Epithelial cell of prostate (primary cell): ENCODE measurements around the gene AANAT.

Experiments
- DNase-seq: peaks from one replicate; pipeline ENCODE4 v3.0.0-alpha.2; 2011; ENCODE audit warnings: low read depth, low spot score
- H3K27ac ChIP-seq: fragments of 450-650 bp; 2 replicates; pipeline ENCODE4 v1.5.1; 2017; ENCODE audit warnings: mild to moderate bottlenecking

Gene AANAT

GRCh38 chr17:76466775-76467130 is 650 bp upstream of the AANAT start:
- H3K27ac ChIP-seq: no peak overlapping the region
- DNase-seq: no peak

- DNase-seq: no peak
- H3K27ac ChIP-seq: no peak overlapping the region
Observed at GRCh38 chr17:76467809-76468633, 618 bp downstream of the AANAT start.

- no peak for DNase-seq
Observed at GRCh38 chr17:76468634-76469010, 1.2 kb downstream of the AANAT start.

GRCh38 chr17:76469076-76469990 is 1.9 kb downstream of the AANAT start:
- no peak overlapping the region for H3K27ac ChIP-seq
- no peak for DNase-seq

More at GRCh38 chr17:76468634-76469010, 1.2 kb downstream of the AANAT start:
- H3K27ac ChIP-seq: no peak overlapping the region

- no peak overlapping the region for H3K27ac ChIP-seq
- DNase-seq: no peak
Observed at GRCh38 chr17:76469991-76470739, 2.8 kb downstream of the AANAT start.

GRCh38 chr17:76471498-76472257 is 4.3 kb downstream of the AANAT start:
- no peak for DNase-seq
- no peak overlapping the region for H3K27ac ChIP-seq

- H3K27ac ChIP-seq: no peak overlapping the region
Observed at GRCh38 chr17:76472258-76472645, 4.8 kb downstream of the AANAT start.

GRCh38 chr17:76472726-76473125 is 5.3 kb downstream of the AANAT start:
- no peak for DNase-seq
- no peak overlapping the region for H3K27ac ChIP-seq

More at GRCh38 chr17:76472258-76472645, 4.8 kb downstream of the AANAT start:
- DNase-seq: no peak

- no peak overlapping the region for H3K27ac ChIP-seq
Observed at GRCh38 chr17:76473541-76473985, 6.2 kb downstream of the AANAT start.

GRCh38 chr17:76474238-76474637 is 6.8 kb downstream of the AANAT start:
- no peak for DNase-seq
- H3K27ac ChIP-seq: no peak overlapping the region

More at GRCh38 chr17:76473541-76473985, 6.2 kb downstream of the AANAT start:
- DNase-seq: no peak

- H3K27ac ChIP-seq: no peak overlapping the region
- no peak for DNase-seq
Observed at GRCh38 chr17:76474894-76475293, 7.5 kb downstream of the AANAT start.

GRCh38 chr17:76475302-76475701 is 7.9 kb downstream of the AANAT start:
- no peak for DNase-seq

GRCh38 chr17:76476736-76477135 is 9.3 kb downstream of the AANAT start:
- H3K27ac ChIP-seq: no peak overlapping the region

More at GRCh38 chr17:76475302-76475701, 7.9 kb downstream of the AANAT start:
- no peak overlapping the region for H3K27ac ChIP-seq

GRCh38 chr17:76477576-76477975 is 10.2 kb downstream of the AANAT start:
- H3K27ac ChIP-seq: no peak overlapping the region
- no peak for DNase-seq

More at GRCh38 chr17:76476736-76477135, 9.3 kb downstream of the AANAT start:
- no peak for DNase-seq

- DNase-seq: no peak
- H3K27ac ChIP-seq: no peak overlapping the region
Observed at GRCh38 chr17:76478097-76478496, 10.7 kb downstream of the AANAT start.

- no peak for DNase-seq
- no peak overlapping the region for H3K27ac ChIP-seq
Observed at GRCh38 chr17:76478730-76479514, 11.5 kb downstream of the AANAT start.

GRCh38 chr17:76479515-76480060 is 12.2 kb downstream of the AANAT start:
- no peak for DNase-seq
- no peak overlapping the region for H3K27ac ChIP-seq

GRCh38 chr17:76480632-76481031 is 13.2 kb downstream of the AANAT start:
- no peak overlapping the region for H3K27ac ChIP-seq
- DNase-seq: no peak
